Measurements from ENCODE around the gene DUOX2. TPM values are rescaled to one million over a fixed set of nuclear protein-coding genes. Genes with fewer than 3 reads are reported as not detected.

The DUOX2 gene
- total and polyA plus RNA-seq, 2 of the 13 experiments (the other 11 are each of a cell fraction or from before 2014, with no cell fraction given), result 0.08 TPM; not detected in 1

DNA sequence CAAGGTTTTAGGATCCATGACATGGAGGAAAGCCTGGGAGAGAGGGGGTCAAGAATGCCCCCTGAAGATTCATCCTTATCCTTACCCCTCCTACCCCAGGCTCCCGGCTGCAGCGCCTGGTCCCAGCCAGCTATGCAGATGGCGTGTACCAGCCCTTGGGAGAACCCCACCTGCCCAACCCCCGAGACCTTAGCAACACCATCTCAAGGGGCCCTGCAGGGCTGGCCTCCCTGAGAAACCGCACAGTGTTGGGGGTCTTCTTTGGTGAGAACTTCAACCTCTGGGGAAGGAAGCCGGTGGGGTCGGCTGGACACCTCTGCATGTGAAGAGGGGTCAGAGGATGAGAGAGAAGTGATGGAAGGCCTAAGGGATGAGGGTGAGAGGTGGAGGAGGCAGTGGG is 20.1 kb upstream of the DUOX2 start:
- Histone ChIP-seq H3K4me1 (ENCODE audit: insufficient read depth, low read length) (peaks cover 25% of the 10 kb centered on the region), H3K4me3 (replicated peaks in 1 of 3; ENCODE audit: insufficient read depth in 1 of 3, low read depth in 2 of 3, low read length in 3 of 3) (no peak overlapping the region), H4K20me1 (ENCODE audit: insufficient read depth, low read length) (no peaks in the 10 kb centered on the region), H3K4me2 (ENCODE audit: low read depth, low read length) (no peak overlapping the region), H2AFZ (ENCODE audit: low read length) (no peak overlapping the region), H3K9me3 (ENCODE audit: low read length) (no peaks in the 10 kb centered on the region), H3K36me3 (replicated peaks in 1 of 2; ENCODE audit: control insufficient read depth in 1 of 2, insufficient read depth in 2 of 2, low read length in 2 of 2) (no peaks in the 10 kb centered on the region), H3K9ac (ENCODE audit: insufficient read depth, low read depth, low read length) (no peak overlapping the region), H3K27me3 (ENCODE audit: control insufficient read depth in 1 of 2, insufficient read depth in 2 of 2, low read length in 2 of 2) (peaks cover 4 to 18% of the 10 kb centered on the region in 2 experiments; a peak in 4 of 5 replicates), H3K27ac (ENCODE audit: extremely low read length, insufficient read depth, low read length) (no peak overlapping the region), H3K79me2 (ENCODE audit: insufficient read depth, low read length) (no peaks in the 10 kb centered on the region)
- ChIA-PET POLR2A (no interaction called here), CTCF (ENCODE audit: low intra/inter-chr PET ratio, low total read pairs) (no interaction called here)
- no TSS peak for BruUV-seq (replicated peaks)
- ATAC-seq (no peak), DNase-seq (ENCODE audit: low spot score) (no peak), FAIRE-seq (no peak)
- in situ Hi-C loops (cut with HindIII; ENCODE audit: extremely low pct_ligation_motif_present, low pct_unique_long_range_greater_than_20kb), result no loop called here
- TF ChIP-seq, protein P1, sequence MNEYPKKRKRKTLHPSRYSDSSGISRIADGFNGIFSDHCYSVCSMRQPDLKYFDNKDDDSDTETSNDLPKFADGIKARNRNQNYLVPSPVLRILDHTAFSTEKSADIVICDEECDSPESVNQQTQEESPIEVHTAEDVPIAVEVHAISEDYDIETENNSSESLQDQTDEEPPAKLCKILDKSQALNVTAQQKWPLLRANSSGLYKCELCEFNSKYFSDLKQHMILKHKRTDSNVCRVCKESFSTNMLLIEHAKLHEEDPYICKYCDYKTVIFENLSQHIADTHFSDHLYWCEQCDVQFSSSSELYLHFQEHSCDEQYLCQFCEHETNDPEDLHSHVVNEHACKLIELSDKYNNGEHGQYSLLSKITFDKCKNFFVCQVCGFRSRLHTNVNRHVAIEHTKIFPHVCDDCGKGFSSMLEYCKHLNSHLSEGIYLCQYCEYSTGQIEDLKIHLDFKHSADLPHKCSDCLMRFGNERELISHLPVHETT (CRISPR knock-in tag; conservative IDR thresholded peaks at IDR 0.05), result no peak
- TF ChIP-seq, protein P2, sequence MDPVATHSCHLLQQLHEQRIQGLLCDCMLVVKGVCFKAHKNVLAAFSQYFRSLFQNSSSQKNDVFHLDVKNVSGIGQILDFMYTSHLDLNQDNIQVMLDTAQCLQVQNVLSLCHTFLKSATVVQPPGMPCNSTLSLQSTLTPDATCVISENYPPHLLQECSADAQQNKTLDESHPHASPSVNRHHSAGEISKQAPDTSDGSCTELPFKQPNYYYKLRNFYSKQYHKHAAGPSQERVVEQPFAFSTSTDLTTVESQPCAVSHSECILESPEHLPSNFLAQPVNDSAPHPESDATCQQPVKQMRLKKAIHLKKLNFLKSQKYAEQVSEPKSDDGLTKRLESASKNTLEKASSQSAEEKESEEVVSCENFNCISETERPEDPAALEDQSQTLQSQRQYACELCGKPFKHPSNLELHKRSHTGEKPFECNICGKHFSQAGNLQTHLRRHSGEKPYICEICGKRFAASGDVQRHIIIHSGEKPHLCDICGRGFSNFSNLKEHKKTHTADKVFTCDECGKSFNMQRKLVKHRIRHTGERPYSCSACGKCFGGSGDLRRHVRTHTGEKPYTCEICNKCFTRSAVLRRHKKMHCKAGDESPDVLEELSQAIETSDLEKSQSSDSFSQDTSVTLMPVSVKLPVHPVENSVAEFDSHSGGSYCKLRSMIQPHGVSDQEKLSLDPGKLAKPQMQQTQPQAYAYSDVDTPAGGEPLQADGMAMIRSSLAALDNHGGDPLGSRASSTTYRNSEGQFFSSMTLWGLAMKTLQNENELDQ (CRISPR knock-in tag; IDR thresholded peaks at IDR 0.05; ENCODE audit: borderline replicate concordance), result no peak
- TF ChIP-seq HNF4A (CRISPR knock-in tag; IDR thresholded peaks at IDR 0.05) (no peak), SMC3 (IDR thresholded peaks at IDR 0.05; ENCODE audit: low read length) (no peak), ZMYM3 (CRISPR knock-in tag; IDR thresholded peaks at IDR 0.05) (no peak)
- intact Hi-C loops (cut with micrococcal nuclease; ENCODE audit: unreplicated experiment), result no loop called here
- 58% methylated on average over 7 of the region's 7 CpGs for WGBS (ENCODE audit: low lambda C conversion rate)

DNA sequence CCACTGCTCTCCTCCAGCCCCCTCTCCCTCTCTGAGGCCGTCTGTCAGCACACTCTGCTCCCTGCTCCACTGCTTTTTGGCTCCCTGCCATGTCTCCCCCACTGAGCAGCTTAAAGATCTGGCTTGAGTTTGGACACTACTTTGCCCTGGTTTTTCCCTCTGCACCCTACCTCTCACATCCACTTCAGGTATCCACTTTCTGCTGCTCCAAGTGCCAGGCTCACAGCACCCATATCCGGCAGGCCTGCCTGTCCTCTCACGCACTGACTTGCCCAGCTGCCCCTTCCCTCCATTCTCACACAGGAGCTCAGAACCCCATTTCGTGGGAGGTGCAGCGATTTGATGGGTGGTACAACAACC is 19.6 kb upstream of the DUOX2 start:
- DNase-seq (ENCODE audit: low spot score) (no peak), ATAC-seq (no peak), FAIRE-seq (no peak)
- Histone ChIP-seq H3K27ac (ENCODE audit: extremely low read length, insufficient read depth, low read length) (no peak overlapping the region), H3K4me3 (replicated peaks in 1 of 3; ENCODE audit: insufficient read depth in 1 of 3, low read depth in 2 of 3, low read length in 3 of 3) (no peak overlapping the region), H3K79me2 (ENCODE audit: insufficient read depth, low read length) (no peaks in the 10 kb centered on the region), H4K20me1 (ENCODE audit: insufficient read depth, low read length) (no peaks in the 10 kb centered on the region), H3K9me3 (ENCODE audit: low read length) (no peaks in the 10 kb centered on the region), H3K36me3 (replicated peaks in 1 of 2; ENCODE audit: control insufficient read depth in 1 of 2, insufficient read depth in 2 of 2, low read length in 2 of 2) (no peaks in the 10 kb centered on the region), H3K27me3 (ENCODE audit: control insufficient read depth in 1 of 2, insufficient read depth in 2 of 2, low read length in 2 of 2) (peaks cover 4 to 18% of the 10 kb centered on the region in 2 experiments; a peak in 4 of 5 replicates), H2AFZ (ENCODE audit: low read length) (no peak overlapping the region), H3K4me2 (ENCODE audit: low read depth, low read length) (no peak overlapping the region), H3K4me1 (ENCODE audit: insufficient read depth, low read length) (peaks cover 25% of the 10 kb centered on the region), H3K9ac (ENCODE audit: insufficient read depth, low read depth, low read length) (no peak overlapping the region)
- ChIA-PET CTCF (ENCODE audit: low intra/inter-chr PET ratio, low total read pairs) (no interaction called here), POLR2A (no interaction called here)
- 39% methylated on average over 5 of the region's 5 CpGs for WGBS (ENCODE audit: low lambda C conversion rate)
- intact Hi-C loops (cut with micrococcal nuclease; ENCODE audit: unreplicated experiment) (no loop called here), in situ Hi-C loops (cut with HindIII; ENCODE audit: extremely low pct_ligation_motif_present, low pct_unique_long_range_greater_than_20kb) (no loop called here)
- BruUV-seq (replicated peaks), result no TSS peak
- TF ChIP-seq ZNF607 (CRISPR knock-in tag; IDR thresholded peaks at IDR 0.05; ENCODE audit: borderline replicate concordance) (no peak), SUZ12 (IDR thresholded peaks at IDR 0.05; ENCODE audit: low read depth, low read length) (no peak), CBX1 (IDR thresholded peaks at IDR 0.05; ENCODE audit: low read depth) (no peak), ARNTL (CRISPR knock-in tag; IDR thresholded peaks at IDR 0.05) (no peak), MTA3 (CRISPR knock-in tag; IDR thresholded peaks at IDR 0.05) (no peak)
- TF ChIP-seq, protein P3, sequence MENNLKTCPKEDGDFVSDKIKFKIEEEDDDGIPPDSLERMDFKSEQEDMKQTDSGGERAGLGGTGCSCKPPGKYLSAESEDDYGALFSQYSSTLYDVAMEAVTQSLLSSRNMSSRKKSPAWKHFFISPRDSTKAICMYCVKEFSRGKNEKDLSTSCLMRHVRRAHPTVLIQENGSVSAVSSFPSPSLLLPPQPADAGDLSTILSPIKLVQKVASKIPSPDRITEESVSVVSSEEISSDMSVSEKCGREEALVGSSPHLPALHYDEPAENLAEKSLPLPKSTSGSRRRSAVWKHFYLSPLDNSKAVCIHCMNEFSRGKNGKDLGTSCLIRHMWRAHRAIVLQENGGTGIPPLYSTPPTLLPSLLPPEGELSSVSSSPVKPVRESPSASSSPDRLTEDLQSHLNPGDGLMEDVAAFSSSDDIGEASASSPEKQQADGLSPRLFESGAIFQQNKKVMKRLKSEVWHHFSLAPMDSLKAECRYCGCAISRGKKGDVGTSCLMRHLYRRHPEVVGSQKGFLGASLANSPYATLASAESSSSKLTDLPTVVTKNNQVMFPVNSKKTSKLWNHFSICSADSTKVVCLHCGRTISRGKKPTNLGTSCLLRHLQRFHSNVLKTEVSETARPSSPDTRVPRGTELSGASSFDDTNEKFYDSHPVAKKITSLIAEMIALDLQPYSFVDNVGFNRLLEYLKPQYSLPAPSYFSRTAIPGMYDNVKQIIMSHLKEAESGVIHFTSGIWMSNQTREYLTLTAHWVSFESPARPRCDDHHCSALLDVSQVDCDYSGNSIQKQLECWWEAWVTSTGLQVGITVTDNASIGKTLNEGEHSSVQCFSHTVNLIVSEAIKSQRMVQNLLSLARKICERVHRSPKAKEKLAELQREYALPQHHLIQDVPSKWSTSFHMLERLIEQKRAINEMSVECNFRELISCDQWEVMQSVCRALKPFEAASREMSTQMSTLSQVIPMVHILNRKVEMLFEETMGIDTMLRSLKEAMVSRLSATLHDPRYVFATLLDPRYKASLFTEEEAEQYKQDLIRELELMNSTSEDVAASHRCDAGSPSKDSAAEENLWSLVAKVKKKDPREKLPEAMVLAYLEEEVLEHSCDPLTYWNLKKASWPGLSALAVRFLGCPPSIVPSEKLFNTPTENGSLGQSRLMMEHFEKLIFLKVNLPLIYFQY (CRISPR knock-in tag; IDR thresholded peaks at IDR 0.05; ENCODE audit: borderline replicate concordance), result no peak
- TF ChIP-seq, protein P4, sequence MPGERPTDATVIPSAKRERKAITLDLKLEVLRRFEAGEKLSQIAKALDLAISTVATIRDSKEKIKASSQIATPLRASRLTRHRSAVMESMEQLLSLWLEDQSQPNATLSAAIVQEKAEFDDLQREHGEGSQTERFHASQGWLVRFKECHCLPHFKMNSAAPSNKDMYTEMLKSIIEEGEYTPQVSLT (CRISPR knock-in tag; IDR thresholded peaks at IDR 0.05; ENCODE audit: borderline replicate concordance, low read depth), result no peak
